Activated CD4-positive, alpha-beta T cell treated with anti-CD3 and anti-CD28 coated beads for 1 hour (primary cell): ENCODE measurements around the gene KIAA1217.
"Not testable (repeated sequence)": the region's sequence is repeated elsewhere in the genome, so short reads cannot be mapped to it uniquely, and the experiment has no call there.

Experiments used
- DNase-seq: peaks from one replicate; pipeline ENCODE4 v3.0.0-alpha.2; 2020

Gene KIAA1217

GRCh38 chr10:24299578-24300260 is 90.8 kb downstream of the KIAA1217 start:
- DNase-seq: no peak

DNA sequence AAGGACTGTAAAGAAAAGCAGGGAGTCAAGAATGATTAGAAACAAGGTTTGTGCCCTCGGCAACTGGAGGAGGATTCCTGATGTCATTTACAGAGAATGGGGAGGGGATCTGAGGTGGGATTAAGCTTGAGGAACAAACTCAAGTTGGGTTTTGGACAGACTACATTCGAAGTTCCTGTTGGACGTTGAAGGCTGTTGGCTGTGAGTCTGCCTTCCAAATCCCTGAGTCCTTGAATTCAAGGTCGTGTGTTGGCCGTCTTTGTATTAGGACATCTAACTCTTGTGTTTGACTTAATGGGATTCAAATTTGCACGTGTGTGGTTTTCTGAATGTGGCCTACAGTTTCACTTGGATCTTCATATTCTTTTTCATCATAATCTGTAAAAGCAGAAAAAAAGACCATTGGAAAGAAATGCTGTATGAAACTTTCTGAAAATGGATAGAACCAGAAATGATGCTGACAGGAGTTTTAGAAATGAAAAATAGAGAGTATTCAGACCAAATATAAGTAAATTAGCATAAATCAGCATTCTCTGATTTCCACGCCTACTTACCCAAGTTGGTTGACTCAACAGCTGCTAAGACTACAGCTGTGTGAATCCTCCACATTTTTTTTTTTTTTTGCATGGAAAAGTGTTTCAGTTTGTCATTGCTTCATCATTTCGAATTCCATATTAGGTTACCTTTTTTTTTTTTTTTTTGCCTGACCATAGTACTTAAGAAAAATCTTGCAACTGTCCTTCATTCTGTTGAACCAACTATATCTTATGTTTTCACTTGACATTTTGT is 94.8 kb downstream of the KIAA1217 start:
- DNase-seq: no peak

- DNase-seq: no peak
These were observed 96.9 kb downstream of the KIAA1217 start for GRCh38 chr10:24305551-24306506.

GRCh38 chr10:24306507-24306875 is 97.6 kb downstream of the KIAA1217 start:
- no peak for DNase-seq

DNA sequence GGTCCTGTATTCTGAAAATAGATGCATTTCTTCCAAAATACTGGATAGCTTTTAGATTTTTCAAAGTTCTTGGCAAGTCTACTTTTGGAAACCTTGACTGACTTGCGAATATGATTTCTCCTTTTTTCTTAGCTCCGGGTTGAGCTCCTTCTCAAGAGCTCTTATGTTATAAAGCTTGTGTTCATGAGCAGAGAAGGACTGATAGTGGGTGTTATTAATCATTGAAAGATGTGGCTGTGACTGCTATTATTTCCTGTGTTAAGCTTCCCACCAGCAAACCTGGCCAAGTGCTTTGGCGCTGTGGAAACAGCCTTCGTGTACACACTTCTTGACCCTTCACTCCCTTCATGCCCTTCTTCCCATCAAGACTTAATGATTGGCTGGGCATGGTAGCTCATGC is 98.2 kb downstream of the KIAA1217 start:
- no peak for DNase-seq

DNA sequence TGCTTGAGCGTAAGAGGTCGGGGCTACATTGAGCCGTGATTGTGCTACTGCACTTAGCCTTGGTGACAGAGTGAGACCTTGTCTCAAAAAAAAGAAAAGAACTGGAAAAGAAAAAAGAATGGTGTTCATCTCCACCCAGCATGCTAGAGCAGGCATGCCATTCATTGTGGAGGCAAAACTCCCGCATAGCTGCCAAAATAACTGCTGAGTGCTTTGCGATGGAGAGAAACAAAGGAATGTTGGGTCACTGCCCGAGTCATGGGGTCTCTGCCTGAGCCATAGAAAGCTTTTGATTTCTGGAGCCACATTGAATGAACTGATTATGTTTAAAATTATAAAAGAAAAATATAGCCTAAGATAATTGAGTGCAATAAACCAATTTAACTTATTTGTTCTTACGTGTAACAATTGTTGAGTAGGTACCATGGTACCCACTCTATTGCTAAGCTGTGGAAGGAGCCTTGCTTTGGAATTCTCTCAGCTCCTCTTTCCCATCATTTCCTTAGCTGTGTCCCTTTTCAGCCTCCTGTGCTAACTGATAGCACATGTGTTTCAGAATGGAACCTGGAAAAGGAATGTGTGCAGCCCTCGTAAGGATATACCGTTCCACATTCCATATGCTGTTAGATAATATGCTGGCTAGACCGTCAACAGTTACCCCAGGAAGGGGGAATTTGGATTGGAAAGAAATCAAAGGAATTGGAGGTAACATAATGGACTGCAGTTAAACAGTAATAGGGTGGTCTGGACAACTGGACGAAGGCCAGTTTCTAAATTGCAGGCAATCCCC is 99.0 kb downstream of the KIAA1217 start:
- DNase-seq: no peak

DNA sequence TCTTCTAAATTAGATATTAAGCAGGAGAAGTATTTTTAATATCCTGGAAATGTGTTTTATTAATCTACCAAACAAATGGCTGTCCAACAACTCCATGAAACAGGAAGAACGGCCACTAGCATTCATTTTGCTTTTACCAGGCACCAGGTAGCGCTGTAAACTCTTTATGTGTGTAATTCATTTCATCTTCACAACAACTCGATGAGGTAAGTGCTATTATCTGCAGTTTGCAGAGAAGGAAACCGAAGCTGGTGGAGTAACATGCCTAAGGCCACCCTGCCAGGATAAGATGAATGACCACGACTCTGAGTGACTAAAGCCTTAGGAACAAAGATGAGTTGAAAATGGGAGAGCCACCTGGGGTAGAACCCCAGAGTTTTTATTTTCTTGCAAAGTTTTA is 101.2 kb downstream of the KIAA1217 start:
- DNase-seq: no peak

- no peak for DNase-seq
These were observed 103.0 kb downstream of the KIAA1217 start for GRCh38 chr10:24311888-24312287.

- DNase-seq: no peak
These were observed 104.3 kb downstream of the KIAA1217 start for GRCh38 chr10:24313283-24313682.

DNA sequence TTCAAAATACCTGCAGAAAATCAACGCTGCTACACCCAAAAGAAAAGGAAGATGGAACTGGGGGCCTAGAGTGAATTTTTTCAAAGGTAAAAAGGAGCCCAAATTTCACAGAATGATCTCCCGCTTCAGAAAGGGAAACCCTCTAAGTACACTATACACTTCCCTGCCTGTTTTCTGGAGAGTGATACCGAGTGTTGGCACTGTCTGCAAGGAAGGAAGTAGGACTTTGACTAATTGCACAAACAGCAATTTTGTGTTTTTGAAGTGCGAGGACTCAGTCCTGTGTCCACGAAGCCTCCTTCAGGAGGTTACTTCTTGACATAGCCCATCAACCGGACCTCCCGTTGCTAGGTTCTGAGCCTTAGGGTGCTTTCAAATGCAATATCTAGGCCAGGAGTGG is 106.3 kb downstream of the KIAA1217 start:
- DNase-seq: no peak

DNA sequence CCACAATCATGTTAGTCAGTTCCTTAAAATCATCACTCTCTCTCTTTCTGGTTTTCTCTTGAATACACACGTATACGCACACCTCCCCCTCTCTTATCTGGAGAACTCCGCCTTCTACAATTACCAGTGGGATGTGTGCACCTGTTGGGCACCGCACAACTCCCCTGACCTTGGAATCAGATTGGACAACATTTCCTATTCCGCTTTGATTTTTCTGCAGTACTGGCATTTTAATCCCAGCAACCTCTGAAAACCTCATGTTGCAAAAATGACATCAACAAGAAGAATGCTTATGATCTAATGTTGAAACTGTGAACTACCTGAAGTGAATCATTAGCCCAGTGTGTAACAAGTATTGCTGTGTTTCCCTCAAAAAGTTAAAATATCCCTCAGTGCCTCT is 109.6 kb downstream of the KIAA1217 start:
- no peak for DNase-seq

DNA sequence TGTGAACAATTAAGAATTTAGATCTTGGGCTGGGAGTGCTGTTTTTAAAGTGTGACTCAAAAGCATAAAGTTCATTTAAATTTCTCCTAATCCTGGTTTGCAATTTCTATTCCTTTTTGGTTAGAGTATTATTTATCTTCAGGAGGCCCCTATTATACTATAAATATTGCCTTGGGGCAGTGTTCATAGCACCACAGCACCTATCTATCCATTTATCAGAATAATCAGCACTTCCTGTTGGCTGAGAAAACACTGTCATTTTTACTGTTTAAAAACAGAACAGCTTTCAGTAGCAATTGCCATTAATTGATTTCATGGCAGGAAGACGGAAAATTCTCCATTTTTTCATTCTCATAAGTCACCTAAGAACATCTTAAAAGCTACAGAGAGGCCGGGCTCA is 111.4 kb downstream of the KIAA1217 start:
- DNase-seq: no peak

DNA sequence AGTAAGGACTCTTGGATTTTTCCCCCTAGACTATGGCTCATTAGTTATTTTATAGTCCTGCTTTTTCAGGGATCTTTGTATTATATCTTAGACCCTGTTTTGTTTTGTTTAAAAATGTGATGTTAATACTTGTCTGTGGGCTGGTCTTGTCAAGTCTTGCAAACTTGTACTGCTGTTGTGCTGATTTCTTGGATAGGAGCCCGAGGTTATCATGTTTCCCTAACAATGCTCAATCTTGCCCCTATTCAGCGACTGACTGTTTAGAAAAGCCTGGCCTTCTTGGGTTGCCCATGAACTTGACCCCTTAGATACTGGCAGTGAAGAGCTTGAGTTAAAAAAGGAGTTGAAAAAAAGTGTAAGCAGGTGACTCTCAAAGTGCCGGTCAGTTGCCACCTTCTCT is 115.7 kb downstream of the KIAA1217 start:
- no peak for DNase-seq

- no peak for DNase-seq
These were observed 122.5 kb downstream of the KIAA1217 start for GRCh38 chr10:24331457-24331856.

DNA sequence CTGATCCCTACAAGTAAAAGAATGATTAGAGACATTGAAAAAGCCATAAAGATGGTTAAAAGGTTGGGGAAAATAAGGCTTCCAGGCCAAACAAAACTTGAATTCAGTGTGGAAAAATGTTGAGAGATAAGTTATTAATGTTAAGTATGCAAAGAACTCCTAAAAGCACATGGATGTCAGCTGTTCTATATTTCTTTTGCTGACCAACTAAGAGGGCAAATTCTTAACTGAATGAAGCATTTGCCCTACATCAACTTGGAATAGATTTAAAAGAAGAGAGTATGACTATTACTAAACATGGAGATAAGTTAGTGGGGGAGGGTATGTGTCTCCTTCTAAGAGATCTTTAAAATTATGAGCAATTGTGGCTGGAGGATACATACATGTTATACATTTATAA is 124.8 kb downstream of the KIAA1217 start:
- no peak for DNase-seq

GRCh38 chr10:24334279-24334939 is 125.5 kb downstream of the KIAA1217 start:
- DNase-seq: no peak

DNA sequence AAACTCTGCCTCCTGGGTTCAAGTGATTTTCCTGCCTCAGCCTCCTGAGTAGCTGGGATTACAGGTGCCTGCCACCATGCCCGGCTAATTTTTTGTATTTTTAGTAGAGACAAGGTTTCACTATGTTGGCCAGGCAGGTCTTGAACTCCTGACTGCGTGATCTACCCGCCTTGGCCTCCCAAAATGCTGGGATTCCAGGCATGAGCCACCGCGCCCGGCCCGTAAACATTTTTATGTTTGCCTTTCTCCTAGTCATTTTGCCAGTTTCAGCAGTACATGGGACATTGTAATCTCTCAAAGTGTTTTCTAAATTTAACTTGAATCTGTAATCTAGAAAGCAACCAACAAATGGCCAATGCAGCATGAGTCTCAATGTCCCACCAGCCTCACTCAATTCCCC is 128.8 kb downstream of the KIAA1217 start:
- DNase-seq: not testable (repeated sequence)

- DNase-seq: no peak
These were observed 130.4 kb downstream of the KIAA1217 start for GRCh38 chr10:24339387-24339786.

DNA sequence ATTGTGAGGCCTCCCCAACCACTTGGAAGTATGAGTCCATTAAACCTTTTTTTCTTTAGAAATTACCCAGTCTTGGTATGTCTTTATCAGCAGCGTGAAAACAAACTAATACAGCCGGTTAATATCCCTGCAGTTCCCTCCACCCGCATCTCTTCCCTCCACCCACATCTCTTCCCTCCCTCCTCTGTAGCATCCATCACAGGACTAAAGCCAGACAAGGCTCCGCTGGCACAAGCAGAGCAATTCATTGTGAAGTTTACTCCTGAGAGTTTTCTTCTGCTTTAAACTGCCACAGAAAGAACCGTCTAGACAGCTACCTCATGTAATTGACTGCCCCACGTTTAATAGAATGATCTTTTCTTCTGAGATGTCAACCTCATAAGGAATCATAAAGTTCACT is 131.5 kb downstream of the KIAA1217 start:
- no peak for DNase-seq

- no peak for DNase-seq
These were observed 131.9 kb downstream of the KIAA1217 start for GRCh38 chr10:24340883-24341282.

DNA sequence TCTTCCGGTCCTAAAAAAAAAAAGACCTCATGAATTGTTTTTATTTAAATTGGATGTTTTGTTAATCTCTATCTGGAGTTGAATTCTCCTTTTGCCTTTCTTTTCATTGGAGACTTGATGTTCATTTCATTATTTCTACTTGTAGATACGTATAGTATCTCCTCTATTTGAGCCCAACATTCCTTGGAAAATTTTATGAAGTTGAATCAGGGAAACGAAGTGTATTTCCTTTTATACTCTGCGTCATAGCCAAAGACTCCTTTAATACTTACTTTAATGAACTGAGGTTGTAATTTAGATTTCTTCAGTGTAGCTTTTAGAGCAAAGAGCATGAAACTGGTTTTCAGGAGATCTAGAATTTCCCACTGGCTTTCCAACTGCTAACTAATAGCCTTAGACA is 132.4 kb downstream of the KIAA1217 start:
- DNase-seq: no peak

GRCh38 chr10:24341897-24342296 is 133.0 kb downstream of the KIAA1217 start:
- no peak for DNase-seq
